ENCODE data around the gene CARD10.

DNA sequence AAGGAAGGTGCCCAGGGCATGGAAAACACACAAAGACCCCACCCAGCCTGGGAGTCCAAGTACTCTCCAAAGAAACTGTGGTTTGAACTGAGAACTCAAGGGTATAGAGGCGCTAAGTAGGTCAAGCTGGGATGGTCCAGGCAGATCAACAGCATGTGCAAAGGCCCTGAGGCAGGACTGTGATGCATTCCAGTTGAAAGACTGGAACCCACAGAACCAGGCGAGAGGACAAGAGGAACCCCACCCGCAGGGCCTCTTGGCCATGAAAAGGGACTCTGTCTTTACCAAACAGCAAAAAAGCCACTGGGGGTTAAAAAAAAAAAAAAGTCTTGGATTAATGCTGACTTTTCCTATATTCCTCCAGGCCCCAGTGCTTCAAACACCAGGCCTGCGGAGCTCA, 14.3 kb downstream of the CARD10 start:
- TF ChIP-seq POLR2AphosphoS5 (IDR thresholded peaks at IDR 0.05; ENCODE audit: low read depth, low read length), result no peak
- TF ChIP-seq POLR2A (IDR thresholded peaks at IDR 0.05; ENCODE audit: low read depth, low read length), result no peak
